ENCODE data around the gene CAMTA1. TPM values are rescaled to one million over a fixed set of nuclear protein-coding genes. Genes with fewer than 3 reads are reported as not detected.
"Not testable (repeated sequence)": the region's sequence is repeated elsewhere in the genome, so short reads cannot be mapped to it uniquely, and the experiment has no call there.

CAMTA1 gene
- total RNA-seq, 1 experiment from 2014 or later, result 82.2 TPM

DNA sequence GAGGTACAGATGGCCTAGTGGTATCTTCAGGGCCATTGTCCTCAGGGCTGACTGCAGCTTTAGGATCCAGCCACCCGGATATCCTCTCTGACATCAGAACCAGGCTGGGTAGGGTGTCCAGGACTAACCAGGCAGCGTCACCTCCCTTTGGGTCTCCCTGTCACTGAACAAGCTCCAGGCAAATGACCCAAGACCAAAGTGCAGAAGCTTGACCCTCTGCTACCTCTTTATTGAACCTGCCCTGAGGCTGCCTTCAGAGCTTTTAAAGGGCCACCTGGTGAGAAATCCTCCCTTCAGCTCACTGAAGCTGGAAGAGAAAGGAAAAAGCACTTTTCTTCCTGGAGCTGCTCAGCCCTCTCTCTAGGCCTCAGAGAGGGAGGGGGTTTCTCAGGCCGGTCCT, 906.8 kb downstream of the CAMTA1 start:
- POLR2A ChIA-PET, result no interaction called here
- H3K9me3 ChIP-seq (ENCODE audit: control insufficient read depth, insufficient read depth, low read depth, low read length), result no peaks in the 10 kb centered on the region
- no peak overlapping the region for H3K4me3 ChIP-seq (ENCODE audit: low read depth in 2 of 2, low read length in 2 of 2)
- ATAC-seq, result no peak
- H3K27me3 ChIP-seq (ENCODE audit: control insufficient read depth, insufficient read depth, low read length), result no peaks in the 10 kb centered on the region
- no peak overlapping the region for H3K27ac ChIP-seq (ENCODE audit: low read length)
- TF ChIP-seq POLR2AphosphoS5 (IDR thresholded peaks at IDR 0.05; ENCODE audit: low read depth, low read length), result no peak
- TF ChIP-seq, protein P1, sequence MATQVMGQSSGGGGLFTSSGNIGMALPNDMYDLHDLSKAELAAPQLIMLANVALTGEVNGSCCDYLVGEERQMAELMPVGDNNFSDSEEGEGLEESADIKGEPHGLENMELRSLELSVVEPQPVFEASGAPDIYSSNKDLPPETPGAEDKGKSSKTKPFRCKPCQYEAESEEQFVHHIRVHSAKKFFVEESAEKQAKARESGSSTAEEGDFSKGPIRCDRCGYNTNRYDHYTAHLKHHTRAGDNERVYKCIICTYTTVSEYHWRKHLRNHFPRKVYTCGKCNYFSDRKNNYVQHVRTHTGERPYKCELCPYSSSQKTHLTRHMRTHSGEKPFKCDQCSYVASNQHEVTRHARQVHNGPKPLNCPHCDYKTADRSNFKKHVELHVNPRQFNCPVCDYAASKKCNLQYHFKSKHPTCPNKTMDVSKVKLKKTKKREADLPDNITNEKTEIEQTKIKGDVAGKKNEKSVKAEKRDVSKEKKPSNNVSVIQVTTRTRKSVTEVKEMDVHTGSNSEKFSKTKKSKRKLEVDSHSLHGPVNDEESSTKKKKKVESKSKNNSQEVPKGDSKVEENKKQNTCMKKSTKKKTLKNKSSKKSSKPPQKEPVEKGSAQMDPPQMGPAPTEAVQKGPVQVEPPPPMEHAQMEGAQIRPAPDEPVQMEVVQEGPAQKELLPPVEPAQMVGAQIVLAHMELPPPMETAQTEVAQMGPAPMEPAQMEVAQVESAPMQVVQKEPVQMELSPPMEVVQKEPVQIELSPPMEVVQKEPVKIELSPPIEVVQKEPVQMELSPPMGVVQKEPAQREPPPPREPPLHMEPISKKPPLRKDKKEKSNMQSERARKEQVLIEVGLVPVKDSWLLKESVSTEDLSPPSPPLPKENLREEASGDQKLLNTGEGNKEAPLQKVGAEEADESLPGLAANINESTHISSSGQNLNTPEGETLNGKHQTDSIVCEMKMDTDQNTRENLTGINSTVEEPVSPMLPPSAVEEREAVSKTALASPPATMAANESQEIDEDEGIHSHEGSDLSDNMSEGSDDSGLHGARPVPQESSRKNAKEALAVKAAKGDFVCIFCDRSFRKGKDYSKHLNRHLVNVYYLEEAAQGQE (IDR thresholded peaks at IDR 0.05; ENCODE audit: insufficient read depth in 1 of 2, low read depth in 2 of 2, low read length in 1 of 2), result no peak
- TF ChIP-seq, protein P2, sequence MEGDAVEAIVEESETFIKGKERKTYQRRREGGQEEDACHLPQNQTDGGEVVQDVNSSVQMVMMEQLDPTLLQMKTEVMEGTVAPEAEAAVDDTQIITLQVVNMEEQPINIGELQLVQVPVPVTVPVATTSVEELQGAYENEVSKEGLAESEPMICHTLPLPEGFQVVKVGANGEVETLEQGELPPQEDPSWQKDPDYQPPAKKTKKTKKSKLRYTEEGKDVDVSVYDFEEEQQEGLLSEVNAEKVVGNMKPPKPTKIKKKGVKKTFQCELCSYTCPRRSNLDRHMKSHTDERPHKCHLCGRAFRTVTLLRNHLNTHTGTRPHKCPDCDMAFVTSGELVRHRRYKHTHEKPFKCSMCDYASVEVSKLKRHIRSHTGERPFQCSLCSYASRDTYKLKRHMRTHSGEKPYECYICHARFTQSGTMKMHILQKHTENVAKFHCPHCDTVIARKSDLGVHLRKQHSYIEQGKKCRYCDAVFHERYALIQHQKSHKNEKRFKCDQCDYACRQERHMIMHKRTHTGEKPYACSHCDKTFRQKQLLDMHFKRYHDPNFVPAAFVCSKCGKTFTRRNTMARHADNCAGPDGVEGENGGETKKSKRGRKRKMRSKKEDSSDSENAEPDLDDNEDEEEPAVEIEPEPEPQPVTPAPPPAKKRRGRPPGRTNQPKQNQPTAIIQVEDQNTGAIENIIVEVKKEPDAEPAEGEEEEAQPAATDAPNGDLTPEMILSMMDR (IDR thresholded peaks at IDR 0.05), result no peak
- intact Hi-C loops (cut with micrococcal nuclease; ENCODE audit: unreplicated experiment), result no loop called here
- BruUV-seq (replicated peaks), result no TSS peak
- DNase-seq (ENCODE audit: low read depth, low spot score), result no peak
- H3K36me3 ChIP-seq (ENCODE audit: control insufficient read depth, insufficient read depth, low read length), result no peaks in the 10 kb centered on the region
- no peaks in the 10 kb centered on the region for H3K4me1 ChIP-seq (ENCODE audit: control insufficient read depth, insufficient read depth, low read length)
- in situ Hi-C loops (cut with HindIII; ENCODE audit: low pct_unique_long_range_greater_than_20kb, low sequenced_read_pairs), result no loop called here
- CTCF ChIA-PET, result no interaction called here

DNA sequence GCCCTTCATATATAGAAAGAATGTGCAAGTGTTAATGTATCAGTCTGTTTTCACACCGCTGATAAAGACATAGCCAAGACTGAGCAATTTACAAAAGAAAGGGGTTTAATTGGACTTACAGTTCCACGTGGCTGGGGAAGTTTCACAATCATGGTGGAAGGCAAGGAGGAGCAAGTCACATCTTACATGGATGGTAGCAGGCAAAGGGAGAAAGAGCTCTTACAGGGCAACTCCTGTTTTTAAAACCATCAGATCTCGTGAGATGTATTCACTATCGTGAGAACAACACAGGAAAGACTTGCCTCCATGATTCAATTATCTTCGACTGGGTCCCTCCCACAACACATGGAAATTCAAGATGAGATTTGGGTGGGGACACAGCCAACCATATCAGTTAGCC, 907.8 kb downstream of the CAMTA1 start:
- in situ Hi-C loops (cut with HindIII; ENCODE audit: low pct_unique_long_range_greater_than_20kb, low sequenced_read_pairs); H3K9me3 ChIP-seq (ENCODE audit: control insufficient read depth, insufficient read depth, low read depth, low read length); H3K27ac ChIP-seq (ENCODE audit: low read length); ATAC-seq; POLR2A ChIA-PET; H3K27me3 ChIP-seq (ENCODE audit: control insufficient read depth, insufficient read depth, low read length); H3K4me3 ChIP-seq (ENCODE audit: low read depth in 2 of 2, low read length in 2 of 2); BruUV-seq (replicated peaks); DNase-seq (ENCODE audit: low read depth, low spot score); H3K36me3 ChIP-seq (ENCODE audit: control insufficient read depth, insufficient read depth, low read length); CTCF ChIA-PET; H3K4me1 ChIP-seq (ENCODE audit: control insufficient read depth, insufficient read depth, low read length): not testable (repeated sequence)
- intact Hi-C loops (cut with micrococcal nuclease; ENCODE audit: unreplicated experiment), result loop anchor here (1.0 kb wide), 1 partner anchor 20 kb away; no protein-coding TSS in a partner anchor

DNA sequence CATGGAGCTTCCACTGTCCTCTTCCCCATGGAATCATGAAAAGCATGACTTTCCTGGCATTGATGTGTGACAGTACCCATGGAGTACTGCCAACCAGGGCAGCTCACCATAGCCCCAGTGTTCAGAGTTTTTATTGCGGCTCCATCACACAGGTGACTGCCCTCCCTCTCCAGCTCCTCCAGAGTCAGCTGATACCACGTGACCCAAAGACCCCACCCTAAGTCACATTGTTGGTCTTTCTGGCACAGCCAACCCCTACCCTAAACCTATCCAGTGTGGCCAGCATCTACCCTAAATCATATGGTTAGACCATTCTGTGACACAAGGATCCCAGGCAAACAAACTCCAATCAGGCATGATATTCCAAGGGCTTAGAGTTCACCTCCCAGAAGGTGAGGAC, 908.4 kb downstream of the CAMTA1 start:
- ChIA-PET POLR2A (no interaction called here), CTCF (no interaction called here)
- BruUV-seq (replicated peaks), result no TSS peak
- TF ChIP-seq POLR2AphosphoS5 (IDR thresholded peaks at IDR 0.05; ENCODE audit: low read depth, low read length) (no peak), TCF7L2 (IDR thresholded peaks at IDR 0.05; ENCODE audit: low read depth, low read length) (no peak), SIN3A (IDR thresholded peaks at IDR 0.05; ENCODE audit: borderline replicate concordance, insufficient read depth, low read depth, low read length) (no peak)
- TF ChIP-seq, protein P2 (IDR thresholded peaks at IDR 0.05), result no peak
- TF ChIP-seq, protein P1 (IDR thresholded peaks at IDR 0.05; ENCODE audit: insufficient read depth in 1 of 2, low read depth in 2 of 2, low read length in 1 of 2), result no peak
- Histone ChIP-seq H3K27ac (ENCODE audit: low read length) (no peak overlapping the region), H3K4me3 (ENCODE audit: low read depth in 2 of 2, low read length in 2 of 2) (no peak overlapping the region), H3K36me3 (ENCODE audit: control insufficient read depth, insufficient read depth, low read length) (no peaks in the 10 kb centered on the region), H3K9me3 (ENCODE audit: control insufficient read depth, insufficient read depth, low read depth, low read length) (no peaks in the 10 kb centered on the region), H3K4me1 (ENCODE audit: control insufficient read depth, insufficient read depth, low read length) (no peaks in the 10 kb centered on the region), H3K27me3 (ENCODE audit: control insufficient read depth, insufficient read depth, low read length) (no peaks in the 10 kb centered on the region)
- DNase-seq (ENCODE audit: low read depth, low spot score) (no peak), ATAC-seq (no peak)
- intact Hi-C loops (cut with micrococcal nuclease; ENCODE audit: unreplicated experiment), result loop anchor here (1.0 kb wide), 1 partner anchor 20 kb away; no protein-coding TSS in a partner anchor
- in situ Hi-C loops (cut with HindIII; ENCODE audit: low pct_unique_long_range_greater_than_20kb, low sequenced_read_pairs), result no loop called here
